H1 (cell line): ENCODE results near the gene WDR48. TPM values are rescaled to one million over a fixed set of nuclear protein-coding genes. Genes with fewer than 3 reads are reported as not detected.

Experiments used
- CTCF ChIA-PET: fragments of 300-600 bp; sonication (Branson Sonifier 250); formaldehyde crosslinking; loops from one replicate; lab custom pipeline; 2021; ENCODE audit not compliant: partially characterized antibody; lab: Charles Lee
- POLR2A ChIA-PET: fragments of 300-600 bp; sonication (Branson Sonifier 250); formaldehyde crosslinking; loops from one replicate; lab custom pipeline; 2021; ENCODE audit warnings: inconsistent platforms; ENCODE audit not compliant: partially characterized antibody; lab: Charles Lee
- DNase-seq, 2 experiments: peaks; one replicate each; pipeline versions ENCODE4 v3.0.0 to v3.0.0-alpha.2; 2010 to 2022; ENCODE audit warnings: low spot score in 2 of 2, low read depth in 1 of 2, mixed read lengths in 1 of 2
- FAIRE-seq: peaks from 2 replicates; lab custom pipeline; 2011; peaks lifted over from hg19 to GRCh38; lab: Jason Lieb, UNC
- H2AFZ ChIP-seq: 2 replicates; pipeline ENCODE4 v1.8.1; 2012; ENCODE audit warnings: low read length, inconsistent platforms
- H2AK5ac ChIP-seq: 2 replicates; pipeline ENCODE4 v1.6.1; 2013; ENCODE audit warnings: low read depth, low read length
- H2BK120ac ChIP-seq: replicated peaks from 2 replicates; pipeline ENCODE3; 2013; ENCODE audit warnings: low read depth, low read length, inconsistent platforms
- H2BK12ac ChIP-seq: 2 replicates; pipeline ENCODE4 v1.6.1; 2013; ENCODE audit warnings: low read depth, low read length
- H2BK15ac ChIP-seq: 2 replicates; pipeline ENCODE4 v1.6.1; 2013; ENCODE audit warnings: low read length
- H2BK20ac ChIP-seq: 2 replicates; pipeline ENCODE4 v1.6.1; 2013; ENCODE audit warnings: low read length
- H2BK5ac ChIP-seq: 2 replicates; pipeline ENCODE4 v1.6.1; 2013; ENCODE audit warnings: low read depth, low read length
- H3K14ac ChIP-seq: 2 replicates; pipeline ENCODE4 v1.6.1; 2013; ENCODE audit warnings: inconsistent platforms; ENCODE audit not compliant: insufficient read length
- H3K18ac ChIP-seq: 2 replicates; pipeline ENCODE4 v1.6.1; 2013; ENCODE audit warnings: low read length; ENCODE audit errors: extremely low read depth
- H3K23ac ChIP-seq: 2 replicates; pipeline ENCODE4 v1.6.1; 2013; ENCODE audit warnings: inconsistent platforms; ENCODE audit not compliant: insufficient read length
- H3K23me2 ChIP-seq: 2 replicates; pipeline ENCODE4 v1.6.1; 2013; ENCODE audit warnings: low read depth, low read length
- H3K27ac ChIP-seq: 2 replicates; pipeline ENCODE4 v1.6.1; 2011; ENCODE audit warnings: low read depth, low read length, inconsistent platforms
- H3K27me3 ChIP-seq, 4 experiments: replicated peaks in 1 of 4; 1 replicate in 1 of 4; 2 replicates in 3 of 4; pipeline versions ENCODE4 v1.6.1 to v1.8.1; 2011 to 2013; ENCODE audit warnings: low read length in 3 of 4, mild to moderate bottlenecking in 3 of 4, inconsistent platforms in 2 of 4, mixed read lengths in 2 of 4, moderate library complexity in 1 of 4; ENCODE audit not compliant: control insufficient read depth in 3 of 4, insufficient read depth in 3 of 4; ENCODE audit errors: extremely low read depth in 1 of 4
- H3K36me3 ChIP-seq, 4 experiments: 2 replicates each; pipeline versions ENCODE4 v1.6.1 to v1.8.1; 2011 to 2013; ENCODE audit warnings: mild to moderate bottlenecking in 4 of 4, low read length in 3 of 4, moderate library complexity in 2 of 4, control low read depth in 1 of 4, inconsistent platforms in 1 of 4; ENCODE audit not compliant: insufficient read depth in 4 of 4, control insufficient read depth in 2 of 4
- H3K4ac ChIP-seq: replicated peaks from 2 replicates; pipeline ENCODE3; 2013; ENCODE audit warnings: low read length, low read depth, mixed read lengths, inconsistent platforms; ENCODE audit not compliant: insufficient read length
- H3K4me1 ChIP-seq, 4 experiments: replicated peaks in 1 of 4; 1 replicate in 1 of 4; 2 replicates in 3 of 4; pipeline versions ENCODE4 v1.6.1 to v1.8.1; 2011 to 2013; ENCODE audit warnings: low read length in 3 of 4, inconsistent platforms in 2 of 4, mixed read lengths in 1 of 4; ENCODE audit not compliant: insufficient read depth in 4 of 4, control insufficient read depth in 3 of 4
- H3K4me2 ChIP-seq, 2 experiments: 2 replicates each; pipeline versions ENCODE4 v1.6.1 to v1.8.1; 2011 to 2013; ENCODE audit warnings: low read depth in 2 of 2, low read length in 2 of 2, control low read depth in 1 of 2, inconsistent platforms in 1 of 2, mild to moderate bottlenecking in 1 of 2; ENCODE audit not compliant: insufficient read depth in 1 of 2
- H3K4me3 ChIP-seq, 4 experiments: fragments of 200-600, 300-600 bp in 1 of 4; sonication (generic), shearing (Covaris generic), sonication (Bioruptor Twin) in 1 of 4; 2 replicates each; pipeline versions ENCODE4 v1.5.1 to v1.8.1; 2011 to 2016; ENCODE audit warnings: low read length in 4 of 4, low read depth in 3 of 4, control low read depth in 2 of 4, inconsistent platforms in 2 of 4, mild to moderate bottlenecking in 2 of 4, mixed read lengths in 1 of 4, moderate library complexity in 1 of 4; ENCODE audit not compliant: insufficient read depth in 2 of 4; ENCODE audit errors: extremely low read depth in 1 of 4
- H3K56ac ChIP-seq: replicated peaks from 2 replicates; pipeline ENCODE3; 2013; ENCODE audit warnings: low read depth, mild to moderate bottlenecking, mixed read lengths, low read length, inconsistent platforms; ENCODE audit not compliant: insufficient read length
- H3K79me1 ChIP-seq: 2 replicates; pipeline ENCODE4 v1.6.1; 2013; ENCODE audit warnings: low read depth, low read length, control low read depth
- H3K79me2 ChIP-seq, 2 experiments: 2 replicates each; pipeline versions ENCODE4 v1.6.1 to v1.8.1; 2012 to 2013; ENCODE audit warnings: low read length in 2 of 2, mild to moderate bottlenecking in 2 of 2, inconsistent platforms in 1 of 2; ENCODE audit not compliant: insufficient read depth in 2 of 2, control insufficient read depth in 1 of 2
- H3K9ac ChIP-seq, 4 experiments: replicated peaks in 1 of 4; 1 replicate in 1 of 4; 2 replicates in 3 of 4; pipeline versions ENCODE4 v1.6.1 to v1.8.1; 2011 to 2013; ENCODE audit warnings: low read depth in 3 of 4, low read length in 3 of 4, control low read depth in 2 of 4, mild to moderate bottlenecking in 2 of 4, moderate library complexity in 2 of 4, inconsistent platforms in 1 of 4; ENCODE audit errors: extremely low read depth in 1 of 4
- H3K9me3 ChIP-seq, 2 experiments: 2 replicates each; pipeline versions ENCODE4 v1.6.1 to v1.8.1; 2012 to 2013; ENCODE audit warnings: mild to moderate bottlenecking in 2 of 2, moderate library complexity in 2 of 2, control low read depth in 1 of 2, inconsistent platforms in 1 of 2, low read depth in 1 of 2, low read length in 1 of 2, mixed read lengths in 1 of 2; ENCODE audit not compliant: insufficient read depth in 2 of 2
- H4K20me1 ChIP-seq, 2 experiments: replicated peaks in 1 of 2; 2 replicates each; pipeline versions ENCODE3 to v1.8.1; 2011 to 2013; ENCODE audit warnings: inconsistent platforms in 2 of 2, low read length in 2 of 2, mild to moderate bottlenecking in 1 of 2; ENCODE audit not compliant: insufficient read depth in 2 of 2, control insufficient read depth in 1 of 2
- H4K5ac ChIP-seq: 2 replicates; pipeline ENCODE4 v1.6.1; 2013; ENCODE audit warnings: low read length, low read depth, mixed read lengths, inconsistent platforms; ENCODE audit not compliant: insufficient read length
- H4K8ac ChIP-seq: 2 replicates; pipeline ENCODE4 v1.8.0; 2013; ENCODE audit warnings: mild to moderate bottlenecking, moderate library complexity, low read length, inconsistent platforms; ENCODE audit not compliant: insufficient read depth; ENCODE audit errors: extremely low read depth
- H4K91ac ChIP-seq: replicated peaks from 2 replicates; pipeline ENCODE3; 2013; ENCODE audit warnings: low read length, mixed read lengths, inconsistent platforms; ENCODE audit not compliant: insufficient read length
- CBX5 ChIP-seq: fragments of 300-800, 300-1000 bp; sonication (generic); IDR thresholded peaks from 2 replicates; pipeline ENCODE4 v1.7.1; 2016; ENCODE audit warnings: antibody characterized with exemption, low read length, low read depth
- CEBPB ChIP-seq: IDR thresholded peaks from 2 replicates; pipeline ENCODE4 v1.6.1; 2012; ENCODE audit warnings: low read depth, low read length
- FOSL1 ChIP-seq: IDR thresholded peaks from 2 replicates; pipeline ENCODE4 v1.6.1; 2011; ENCODE audit warnings: mild to moderate bottlenecking, low read depth, low read length, moderate library complexity; ENCODE audit not compliant: insufficient read depth
- NRF1 ChIP-seq: IDR thresholded peaks from 2 replicates; pipeline ENCODE4 v1.6.1; 2011; ENCODE audit warnings: mild to moderate bottlenecking, low read depth, low read length, improper control_type of control experiment
- POLR2A ChIP-seq, 2 experiments: IDR thresholded peaks; 1 replicate in 1 of 2; 2 replicates in 1 of 2; pipeline ENCODE4 v1.6.1; 2011; ENCODE audit warnings: low read depth in 2 of 2, low read length in 2 of 2, mild to moderate bottlenecking in 2 of 2; ENCODE audit errors: control extremely low read depth in 1 of 2
- POLR2AphosphoS5 ChIP-seq: IDR thresholded peaks from 2 replicates; pipeline ENCODE4 v1.6.1; 2011; ENCODE audit warnings: low read depth, low read length
- POU5F1 ChIP-seq: IDR thresholded peaks from 2 replicates; pipeline ENCODE4 v1.6.1; 2011; ENCODE audit warnings: low read depth, mild to moderate bottlenecking, low read length, moderate library complexity
- SP4 ChIP-seq: IDR thresholded peaks from 2 replicates; pipeline ENCODE4 v1.6.1; 2012; ENCODE audit warnings: low read length, inconsistent platforms
- TCF12 ChIP-seq: IDR thresholded peaks from 2 replicates; pipeline ENCODE4 v1.6.1; 2011; ENCODE audit warnings: low read depth, mild to moderate bottlenecking, low read length
- TEAD4 ChIP-seq: IDR thresholded peaks from 2 replicates; pipeline ENCODE4 v1.6.1; 2012; ENCODE audit warnings: low read depth, low read length, inconsistent platforms, mixed read lengths
- WGBS, 2 experiments: shearing (Covaris generic) in 1 of 2; methylation state at CpG; one replicate each; pipeline versions ENCODE4 v1.1.6 to v1.1.7; 2013 to 2015; ENCODE audit warnings: low lambda C conversion rate in 2 of 2, mixed read lengths in 2 of 2, inconsistent platforms in 1 of 2, low coverage in 1 of 2, missing lambda C conversion rate in 1 of 2; ENCODE audit not compliant: insufficient replicate concordance in 2 of 2, insufficient coverage in 1 of 2, insufficient read length in 1 of 2; ENCODE audit errors: extremely low coverage in 1 of 2, missing lambda C conversion rate in 1 of 2; 5-methylcytosine and 5-hydroxymethylcytosine counted together
- polyA plus RNA-seq, 7 experiments: library from polyadenylated mRNA; depleted of rRNA in 3 of 7; stranded (reverse) in 5 of 7; unstranded in 2 of 7; fragments of >200 nt in 5 of 7; fragments of 200-250 nt in 2 of 7; gene quantifications; 1 replicate in 5 of 7; 2 replicates in 1 of 7; 4 replicates in 1 of 7; pipeline versions ENCODE4 v1.2.1 to v1.2.3, GENCODE V29; 2011 to 2013; ENCODE audit warnings: missing spikeins in 2 of 7, mixed read lengths in 2 of 7
- total RNA-seq: library from RNA; stranded (reverse); fragmentation: NEBNext Ultra II Directional; extraction: Animal tissue kit (Norgen Biotek cat#: 25700); gene quantifications from 2 replicates; pipeline ENCODE4 v1.2.1, GENCODE V29; 2021
- TF ChIP-seq, protein P1 (sequence below): IDR thresholded peaks from 2 replicates; pipeline ENCODE4 v1.6.1; 2012; ENCODE audit warnings: inconsistent platforms

WDR48 gene
- total and polyA plus RNA-seq, 2 of the 8 experiments (the other 6 are each of a cell fraction or from before 2014, with no cell fraction given) = 21.2 to 54.1 TPM

- no peak overlapping the region for H3K4me2 ChIP-seq
- H2BK120ac ChIP-seq = no peak overlapping the region
- H3K4ac ChIP-seq = no peak overlapping the region
- no peak overlapping the region for H4K5ac ChIP-seq
- FAIRE-seq (no peak), DNase-seq (no peak)
- H3K4me1 ChIP-seq = peaks cover 0 to 3% (median 0%) of the 10 kb centered on the region in 4 experiments; a peak in 1 of 7 replicates
- peaks cover 4 to 14% (median 5%) of the 10 kb centered on the region in 4 experiments; a peak in 6 of 8 replicates for H3K36me3 ChIP-seq
- no peaks in the 10 kb centered on the region for H3K27me3 ChIP-seq
- no peak overlapping the region for H2AFZ ChIP-seq
- no peak overlapping the region for H2BK20ac ChIP-seq
- no peak overlapping the region for H3K9ac ChIP-seq
- no peak overlapping the region for H3K4me3 ChIP-seq
- no peak overlapping the region for H3K27ac ChIP-seq
- H4K20me1 ChIP-seq = peaks cover 0 to 7% of the 10 kb centered on the region in 2 experiments
- H3K79me2 ChIP-seq = no peaks in the 10 kb centered on the region
- H4K91ac ChIP-seq = no peak overlapping the region
- no peak overlapping the region for H3K23ac ChIP-seq
- H2BK5ac ChIP-seq = no peak overlapping the region
- H3K23me2 ChIP-seq = no peaks in the 10 kb centered on the region
- no peak overlapping the region for H3K56ac ChIP-seq
- H3K79me1 ChIP-seq = peaks cover 2% of the 10 kb centered on the region; the same call in 1 of the 2 replicates
- CTCF ChIA-PET = interaction anchor here (1.0 to 6.8 kb wide), 4 partner anchors 51 to 153 kb away, joined by 4 to 43 read pairs (median 7); no protein-coding TSS in a partner anchor
- WGBS, 2 experiments = 92% methylated on average over 10 of the region's 10 CpGs; no CpG with 5 or more reads in 1 of the 2 experiments
- no peak overlapping the region for H2AK5ac ChIP-seq
- H2BK12ac ChIP-seq = no peak overlapping the region
- H3K9me3 ChIP-seq = no peaks in the 10 kb centered on the region
- H3K14ac ChIP-seq = no peak overlapping the region
- POLR2A ChIA-PET = interaction anchor here (1.3 to 3.3 kb wide), 3 partner anchors 9 to 13 kb away, joined by 4 to 13 read pairs (median 8); no protein-coding TSS in a partner anchor
- no peak overlapping the region for H4K8ac ChIP-seq
- H3K18ac ChIP-seq = no peak overlapping the region; the same call in 1 of the 2 replicates
- no peak overlapping the region for H2BK15ac ChIP-seq
- TF ChIP-seq, protein P1, sequence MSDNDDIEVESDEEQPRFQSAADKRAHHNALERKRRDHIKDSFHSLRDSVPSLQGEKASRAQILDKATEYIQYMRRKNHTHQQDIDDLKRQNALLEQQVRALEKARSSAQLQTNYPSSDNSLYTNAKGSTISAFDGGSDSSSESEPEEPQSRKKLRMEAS = no peak
- no peak for TF ChIP-seq SP4
- TF ChIP-seq NRF1 = no peak
- TF ChIP-seq FOSL1 = no peak
- TF ChIP-seq POLR2AphosphoS5 = no peak
- no peak for TF ChIP-seq CBX5
- no peak for TF ChIP-seq TCF12
- TF ChIP-seq TEAD4 = no peak
- no peak for TF ChIP-seq POLR2A (IDR thresholded peaks at IDR 0.05; ENCODE audit: control extremely low read depth in 1 of 2, low read depth in 2 of 2, low read length in 2 of 2)
- TF ChIP-seq CEBPB = no peak
- TF ChIP-seq POU5F1 = no peak
These were observed 86.4 kb downstream of the WDR48 start for GRCh38 chr3:39137991-39138803.
